NCI-H526 treated with DMSO at 0.1 percent for 48 hours (cell line): ENCODE measurements around the gene CYP4F12.
A peak's percentile ranks its signal among the peaks of the same experiment; 100 is the strongest.
"Not testable (repeated sequence)": the region's sequence is repeated elsewhere in the genome, so short reads cannot be mapped to it uniquely, and the experiment has no call there.

ENCODE experiments used
- DNase-seq: peaks from one replicate; lab custom pipeline; 2025; lab: John Stamatoyannopoulos, UW

Gene CYP4F12

DNA sequence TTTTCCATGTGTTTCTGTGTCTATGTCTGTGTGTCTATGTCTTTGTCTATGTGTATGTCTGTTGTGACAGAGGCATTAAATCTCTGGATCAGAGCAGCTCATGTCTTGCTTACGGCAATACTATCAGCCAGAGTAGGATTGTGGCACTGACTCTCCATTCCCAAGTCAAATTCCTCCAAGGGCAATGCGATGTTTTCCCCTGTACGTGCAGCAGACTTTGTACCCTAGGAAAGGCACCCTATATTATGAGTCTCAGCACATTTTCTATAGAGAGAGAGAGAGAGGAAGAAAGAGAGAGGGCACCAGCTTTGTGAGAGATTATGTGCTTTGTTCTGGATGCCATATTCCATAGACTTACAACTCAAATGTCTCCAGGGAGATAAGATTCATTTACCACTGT, 21.1 kb upstream of the CYP4F12 start:
- DNase-seq: no peak

DNA sequence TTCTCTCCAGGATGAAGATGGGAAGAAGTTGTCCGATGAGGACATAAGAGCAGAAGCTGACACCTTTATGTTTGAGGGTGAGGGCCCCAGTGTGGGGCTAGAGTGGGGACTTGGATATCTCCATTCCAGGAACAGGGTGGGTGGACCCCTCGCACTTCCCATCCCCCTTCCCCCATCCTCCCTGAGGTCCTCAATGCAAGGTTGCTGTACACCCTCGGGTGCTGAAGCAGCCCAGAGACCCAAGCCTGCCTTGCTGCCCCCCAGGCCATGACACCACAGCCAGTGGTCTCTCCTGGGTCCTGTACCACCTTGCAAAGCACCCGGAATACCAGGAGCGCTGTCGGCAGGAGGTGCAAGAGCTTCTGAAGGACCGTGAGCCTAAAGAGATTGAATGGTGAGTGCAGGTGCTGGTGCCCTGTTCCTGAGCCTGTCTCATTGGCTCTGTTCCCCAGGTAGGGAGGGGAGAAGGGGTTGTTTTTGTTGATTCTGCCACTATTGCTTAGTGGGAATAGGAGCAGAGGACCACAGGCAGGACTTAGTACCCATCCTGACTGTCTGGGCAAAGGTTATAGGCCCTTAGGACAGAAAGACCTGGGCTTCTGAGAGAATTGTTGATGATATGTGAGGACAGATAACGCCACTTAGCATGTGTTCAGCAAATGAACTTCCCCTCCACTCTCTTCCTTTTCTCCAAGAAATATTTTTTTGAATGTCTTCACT, 20.2 kb upstream of the CYP4F12 start:
- DNase-seq: no peak

DNA sequence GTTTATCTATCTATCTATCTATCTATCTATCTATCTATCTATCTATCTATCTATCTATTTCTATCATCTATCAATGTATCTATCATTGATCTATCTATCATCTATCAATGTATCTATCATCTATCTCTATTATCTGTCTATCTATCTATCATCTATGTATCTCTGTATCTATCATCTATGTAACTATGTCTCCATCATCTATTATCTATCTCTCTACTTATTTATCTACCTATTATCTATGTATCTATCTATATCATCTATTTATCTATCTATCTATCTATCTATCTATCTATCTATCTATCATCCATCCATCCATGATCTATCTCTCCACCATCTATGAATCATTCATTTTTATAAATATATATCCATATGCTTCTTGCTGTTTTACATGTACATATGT, 16.4 kb upstream of the CYP4F12 start:
- DNase-seq: no peak

DNA sequence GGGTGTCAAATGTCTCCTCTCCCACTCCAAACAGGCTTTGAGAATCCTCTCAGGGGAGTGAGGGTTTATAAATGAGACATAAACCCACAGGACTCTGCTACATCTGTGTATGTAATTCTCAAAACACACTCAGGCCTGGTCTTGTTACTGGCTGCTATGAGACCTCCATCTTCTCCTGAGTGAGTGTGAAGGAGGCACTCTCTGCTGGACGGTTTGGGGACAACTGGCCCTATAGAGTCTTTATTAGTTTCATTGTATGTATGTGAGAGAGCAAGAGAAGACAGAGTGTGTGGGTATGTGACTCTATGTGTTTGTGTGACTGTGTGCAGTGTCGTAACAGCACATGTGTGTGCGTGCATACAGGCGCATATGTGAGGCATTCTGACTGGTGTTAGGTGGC, 9.6 kb upstream of the CYP4F12 start:
- no peak for DNase-seq

DNA sequence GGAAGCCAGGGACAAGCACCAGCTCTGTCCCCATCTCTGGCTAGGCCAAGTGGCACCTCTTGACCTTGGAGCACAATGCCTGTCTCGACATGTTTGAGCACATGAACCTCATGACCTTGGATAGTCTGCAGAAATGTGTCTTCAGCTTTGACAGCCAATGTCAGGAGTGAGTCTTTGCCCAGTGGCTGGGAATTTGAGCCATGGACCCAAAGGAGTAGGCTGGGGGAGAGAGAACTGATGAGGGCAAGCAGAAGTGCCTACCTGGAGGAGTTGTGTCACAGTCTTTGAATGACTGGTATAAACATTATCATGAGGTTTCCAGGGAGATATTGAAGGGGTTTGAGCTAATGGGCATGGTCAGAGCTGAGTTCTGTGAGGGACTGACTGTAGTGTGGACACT, 6.7 kb upstream of the CYP4F12 start:
- no peak for DNase-seq

DNA sequence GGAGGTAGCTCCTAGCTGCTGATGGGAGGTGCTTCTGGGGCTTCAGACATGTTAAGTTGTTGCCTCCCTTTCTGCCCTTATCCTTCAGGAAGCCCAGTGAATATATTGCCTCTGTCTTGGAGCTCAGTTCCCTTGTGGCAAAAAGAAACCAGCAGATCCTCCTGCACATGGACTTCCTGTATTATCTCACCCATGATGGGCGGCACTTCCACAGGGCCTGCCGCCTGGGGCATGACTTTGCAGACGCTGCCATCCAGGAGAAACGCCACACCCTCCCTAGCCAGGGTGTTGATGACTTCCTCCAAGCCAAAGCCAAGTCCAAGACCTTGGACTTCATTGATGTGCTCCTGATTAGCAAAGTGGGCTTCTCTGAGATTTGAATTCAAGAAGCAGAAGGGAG, 6.0 kb upstream of the CYP4F12 start:
- no peak for DNase-seq

DNA sequence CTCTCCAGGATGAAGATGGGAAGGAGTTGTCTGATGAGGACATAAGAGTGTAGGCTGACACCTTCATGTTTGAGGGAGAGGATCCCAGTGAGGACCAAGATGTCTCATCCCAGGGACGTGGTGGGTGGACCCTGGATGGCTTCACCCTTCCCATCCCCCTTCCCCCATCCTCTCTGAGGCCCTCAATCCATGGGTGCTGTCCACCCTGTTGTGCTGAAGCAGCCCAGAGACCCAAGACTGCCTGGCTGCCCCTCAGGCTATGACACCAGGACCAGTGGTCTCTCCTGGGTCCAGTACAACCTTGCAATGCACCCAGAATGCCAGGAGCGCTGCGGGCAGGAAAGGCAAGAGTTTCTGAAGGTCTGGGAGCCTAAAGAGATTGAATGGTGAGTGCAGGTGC, 3.4 kb upstream of the CYP4F12 start:
- DNase-seq: no peak

DNA sequence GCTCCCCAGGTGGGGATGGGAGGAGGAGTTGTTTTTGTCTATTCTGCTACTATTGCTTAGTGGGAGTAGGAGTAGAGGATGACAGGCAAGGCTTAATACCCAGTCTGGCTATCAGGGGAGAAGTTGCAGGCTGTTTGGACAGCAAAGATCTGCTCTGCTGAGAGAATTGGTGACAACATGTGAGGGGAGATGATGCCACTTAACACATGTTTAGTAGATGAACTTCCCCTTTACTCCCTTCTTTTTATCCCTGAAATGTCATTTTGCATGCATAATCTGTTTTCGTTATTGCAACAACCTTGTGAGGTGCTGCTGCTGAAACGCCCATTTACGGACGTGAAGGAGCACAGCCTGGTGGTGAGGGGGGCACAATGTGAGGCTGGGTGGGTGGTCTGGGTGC, 3.0 kb upstream of the CYP4F12 start:
- DNase-seq: no peak

DNA sequence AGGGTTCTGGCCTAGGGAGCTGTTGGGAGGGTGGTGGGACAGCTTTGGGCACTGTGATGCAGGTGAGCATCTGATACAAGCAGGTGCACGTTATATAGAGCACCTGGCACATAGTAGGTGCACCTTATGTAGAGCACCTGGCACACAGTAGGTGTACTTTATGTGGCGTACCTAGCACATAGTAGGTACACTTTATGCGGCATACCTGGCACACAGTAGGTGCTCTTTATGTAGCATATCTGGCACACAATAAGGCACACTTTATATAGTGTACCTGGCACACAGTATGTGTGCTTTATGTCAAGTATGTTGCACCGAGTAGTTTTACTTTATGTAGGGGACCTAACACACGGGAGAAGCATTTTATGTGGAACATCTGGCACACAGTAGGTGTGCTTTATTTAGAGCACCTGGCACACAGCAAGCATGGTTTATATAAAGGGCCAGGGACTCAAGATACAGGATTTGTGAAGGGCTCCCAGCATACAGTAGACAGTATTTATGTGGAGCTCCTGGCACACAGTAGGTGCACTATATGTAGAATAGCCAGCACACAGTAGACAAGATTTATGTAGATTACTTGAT, 1.6 kb upstream of the CYP4F12 start:
- DNase-seq: no peak

DNA sequence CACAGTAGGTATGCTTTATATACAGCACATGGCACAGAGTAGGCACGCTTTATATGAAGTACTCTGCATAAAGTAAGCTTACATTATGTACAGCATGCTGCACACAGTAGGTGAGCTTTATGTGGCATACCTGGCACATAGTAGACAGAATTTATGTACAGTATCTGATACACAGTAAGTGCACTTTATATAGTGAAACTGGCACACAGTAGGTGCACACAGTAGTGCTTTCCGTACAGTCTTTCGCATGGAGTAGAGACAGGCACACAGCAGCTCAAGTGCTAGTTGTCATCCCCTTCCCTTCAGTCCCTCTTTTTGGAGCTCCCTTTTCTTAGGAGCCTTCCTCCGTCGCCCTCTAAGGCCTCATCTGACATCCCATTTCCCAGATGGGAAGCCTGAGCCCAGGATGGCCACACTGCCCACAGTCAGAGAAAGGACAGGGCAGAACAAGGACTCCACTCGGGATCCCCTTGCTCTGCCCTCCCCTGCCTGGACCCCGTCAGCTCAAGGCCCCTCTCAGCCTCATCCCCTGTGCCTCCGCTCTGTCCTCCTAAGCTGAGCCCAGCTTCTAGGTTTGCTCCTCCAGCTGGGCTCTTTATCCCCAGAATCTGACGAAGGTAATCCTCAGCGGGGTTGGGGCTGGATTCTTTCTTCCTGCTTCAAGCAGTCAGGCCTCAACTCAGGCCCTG, 852 bp upstream of the CYP4F12 start:
- DNase-seq: no peak

DNA sequence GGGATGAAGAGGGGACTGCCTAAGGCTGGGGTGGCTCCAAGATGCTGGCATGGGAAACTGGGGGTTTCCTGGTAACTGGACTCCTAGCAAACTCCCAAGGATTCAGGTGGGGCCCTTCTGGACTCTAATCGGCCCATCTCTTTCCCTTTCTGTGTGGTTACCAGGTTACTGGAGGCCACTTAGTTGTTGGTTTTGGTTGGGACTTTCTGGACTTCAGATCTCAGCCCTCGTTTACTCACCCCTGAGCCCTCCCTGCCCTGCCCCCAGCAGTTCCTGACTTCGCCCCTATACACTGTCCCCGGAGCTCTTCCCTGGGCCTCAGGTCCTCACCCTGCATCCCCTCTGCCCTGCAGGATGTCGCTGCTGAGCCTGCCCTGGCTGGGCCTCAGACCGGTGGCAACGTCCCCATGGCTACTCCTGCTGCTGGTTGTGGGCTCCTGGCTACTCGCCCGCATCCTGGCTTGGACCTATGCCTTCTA, 328 bp downstream of the CYP4F12 start:
- DNase-seq: no peak

DNA sequence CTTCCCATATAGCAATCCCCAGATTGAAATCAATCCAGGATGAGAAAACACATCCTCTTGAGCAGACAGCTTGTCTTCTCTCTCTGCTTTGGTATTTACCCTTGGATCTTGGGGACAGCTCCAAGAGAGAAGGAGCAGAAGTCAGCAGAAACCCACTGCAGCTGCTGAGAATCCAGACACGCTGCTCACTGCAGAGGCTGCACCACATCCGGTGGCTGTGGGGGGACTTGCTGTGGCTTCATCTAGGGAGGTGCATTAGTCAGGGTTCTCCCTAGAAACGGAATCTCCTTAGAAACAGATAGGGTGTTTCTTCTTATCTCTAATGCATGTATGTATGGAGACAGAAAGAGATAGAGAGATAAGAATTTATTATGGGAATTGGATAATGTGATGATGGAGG, 2.7 kb downstream of the CYP4F12 start:
- no peak for DNase-seq

DNA sequence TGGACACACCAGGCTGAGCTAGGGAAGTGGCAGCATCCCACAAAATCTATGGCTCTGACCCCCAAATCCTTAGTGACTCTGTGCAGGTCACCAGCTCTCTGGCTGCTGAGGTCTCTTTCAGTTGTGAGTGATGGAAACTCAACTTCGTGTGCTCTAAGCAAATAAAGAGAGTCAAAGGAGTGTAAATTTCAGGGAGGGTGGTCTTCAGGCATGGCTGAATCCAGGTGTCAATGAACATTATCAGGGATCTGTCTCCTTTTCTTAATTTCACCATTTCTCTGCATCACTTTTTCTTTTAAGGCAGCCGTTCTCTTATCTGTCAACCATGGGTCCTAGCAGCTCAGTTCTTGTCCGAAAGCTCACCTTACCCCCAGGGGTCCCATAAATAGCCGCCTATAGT, 6.2 kb downstream of the CYP4F12 start:
- DNase-seq: no peak

DNA sequence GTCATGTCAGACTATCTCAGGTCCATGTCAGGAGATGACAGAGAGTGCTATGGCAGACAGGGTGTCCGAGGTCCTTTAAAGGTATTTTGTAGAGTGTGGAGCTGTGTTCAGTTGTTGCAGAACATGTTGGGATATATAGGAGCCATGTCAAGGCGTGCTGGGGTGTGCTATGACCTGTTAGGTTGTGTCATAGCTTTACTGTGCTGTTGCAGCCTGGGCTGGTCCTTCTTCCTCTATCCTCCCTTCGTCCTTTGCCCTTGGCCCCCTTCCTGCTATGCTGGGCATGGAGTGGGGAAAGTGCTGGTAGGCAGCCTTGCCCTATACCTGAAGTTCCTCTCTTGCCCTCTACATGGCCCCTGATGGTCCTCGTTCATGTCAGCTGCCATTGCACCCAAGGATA, 7.0 kb downstream of the CYP4F12 start:
- not testable (repeated sequence) for DNase-seq

DNA sequence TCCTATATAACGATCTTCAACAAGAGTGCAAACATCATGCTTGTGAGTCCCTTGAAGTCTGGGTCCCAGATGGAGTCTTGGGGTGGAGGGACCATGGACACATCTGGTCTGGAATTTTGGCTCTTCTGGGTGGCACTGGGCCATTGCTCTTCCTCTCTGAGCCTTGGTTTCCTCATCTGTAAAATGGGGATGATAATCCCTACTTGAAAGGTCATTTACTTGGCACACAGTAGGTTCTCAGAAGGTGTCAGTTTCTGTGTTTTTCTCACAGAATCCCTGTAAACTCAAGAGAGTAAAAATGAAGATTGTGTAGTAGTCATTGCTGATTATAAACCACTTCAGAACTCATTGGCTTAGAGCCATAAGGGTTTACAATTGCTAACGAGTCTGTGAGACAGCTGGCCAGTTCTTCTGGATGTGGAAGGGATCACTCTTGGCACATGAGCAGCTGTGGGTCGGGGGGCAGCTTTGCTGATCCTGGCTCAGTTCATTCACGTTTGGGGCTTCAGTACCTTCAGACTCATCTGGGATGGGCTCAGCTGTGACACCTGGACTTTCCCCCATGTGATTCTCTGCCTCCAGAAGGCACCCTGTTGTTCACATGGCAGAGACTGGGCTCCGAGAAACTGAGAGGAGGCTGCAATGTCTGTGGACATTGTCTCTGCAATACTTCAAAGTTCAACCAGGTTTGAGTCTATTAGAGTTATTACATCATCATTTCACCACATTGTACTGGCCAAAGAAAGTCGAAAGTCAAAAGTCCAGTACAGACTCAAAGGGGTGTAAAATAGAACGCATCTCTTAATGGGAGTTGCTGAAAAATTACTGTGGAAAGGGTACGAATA, 7.8 kb downstream of the CYP4F12 start:
- DNase-seq: no peak

DNA sequence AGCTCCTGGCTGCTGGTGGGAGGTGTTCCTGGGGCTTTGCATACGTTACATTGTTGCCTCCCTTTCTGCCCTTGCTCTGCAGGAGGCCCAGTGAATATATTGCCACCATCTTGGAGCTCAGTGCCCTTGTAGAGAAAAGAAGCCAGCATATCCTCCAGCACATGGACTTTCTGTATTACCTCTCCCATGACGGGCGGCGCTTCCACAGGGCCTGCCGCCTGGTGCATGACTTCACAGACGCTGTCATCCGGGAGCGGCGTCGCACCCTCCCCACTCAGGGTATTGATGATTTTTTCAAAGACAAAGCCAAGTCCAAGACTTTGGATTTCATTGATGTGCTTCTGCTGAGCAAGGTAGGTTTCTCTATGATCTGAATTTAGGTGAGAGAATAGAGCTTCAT, 10.5 kb downstream of the CYP4F12 start:
- DNase-seq: no peak

DNA sequence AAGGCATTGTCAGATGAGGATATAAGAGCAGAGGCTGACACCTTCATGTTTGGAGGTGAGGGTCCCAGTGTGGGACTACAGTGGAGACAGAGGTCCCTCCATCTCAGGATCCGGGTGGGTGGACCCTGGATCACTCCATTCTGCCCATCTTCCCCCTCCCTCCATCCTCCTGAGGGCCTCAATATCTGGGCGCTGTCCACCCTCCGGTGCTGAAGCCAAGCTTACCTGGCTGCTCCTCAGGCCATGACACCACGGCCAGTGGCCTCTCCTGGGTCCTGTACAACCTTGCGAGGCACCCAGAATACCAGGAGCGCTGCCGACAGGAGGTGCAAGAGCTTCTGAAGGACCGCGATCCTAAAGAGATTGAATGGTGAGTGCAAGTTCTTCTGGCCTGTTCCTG, 11.9 kb downstream of the CYP4F12 start:
- no peak for DNase-seq

DNA sequence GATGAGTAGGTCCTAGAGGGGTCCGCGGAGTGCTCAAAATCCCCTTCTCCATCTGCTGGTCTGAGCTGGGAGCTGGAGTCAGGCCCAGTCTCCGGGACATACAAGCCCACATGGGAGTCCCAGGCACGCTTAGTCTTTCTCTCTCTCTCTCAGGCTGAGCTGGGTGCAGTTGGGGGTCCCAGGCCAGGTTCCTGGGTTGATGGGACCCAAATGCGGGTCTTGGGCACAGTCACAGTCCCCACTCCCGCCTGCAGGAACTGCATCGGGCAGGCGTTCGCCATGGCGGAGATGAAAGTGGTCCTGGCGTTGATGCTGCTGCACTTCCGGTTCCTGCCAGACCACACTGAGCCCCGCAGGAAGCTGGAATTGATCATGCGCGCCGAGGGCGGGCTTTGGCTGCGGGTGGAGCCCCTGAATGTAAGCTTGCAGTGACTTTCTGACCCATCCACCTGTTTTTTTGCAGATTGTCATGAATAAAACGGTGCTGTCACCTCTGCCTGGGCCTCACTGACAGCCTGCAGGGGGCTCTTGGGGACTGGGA, 23.8 kb downstream of the CYP4F12 start:
- DNase-seq: no peak

DNA sequence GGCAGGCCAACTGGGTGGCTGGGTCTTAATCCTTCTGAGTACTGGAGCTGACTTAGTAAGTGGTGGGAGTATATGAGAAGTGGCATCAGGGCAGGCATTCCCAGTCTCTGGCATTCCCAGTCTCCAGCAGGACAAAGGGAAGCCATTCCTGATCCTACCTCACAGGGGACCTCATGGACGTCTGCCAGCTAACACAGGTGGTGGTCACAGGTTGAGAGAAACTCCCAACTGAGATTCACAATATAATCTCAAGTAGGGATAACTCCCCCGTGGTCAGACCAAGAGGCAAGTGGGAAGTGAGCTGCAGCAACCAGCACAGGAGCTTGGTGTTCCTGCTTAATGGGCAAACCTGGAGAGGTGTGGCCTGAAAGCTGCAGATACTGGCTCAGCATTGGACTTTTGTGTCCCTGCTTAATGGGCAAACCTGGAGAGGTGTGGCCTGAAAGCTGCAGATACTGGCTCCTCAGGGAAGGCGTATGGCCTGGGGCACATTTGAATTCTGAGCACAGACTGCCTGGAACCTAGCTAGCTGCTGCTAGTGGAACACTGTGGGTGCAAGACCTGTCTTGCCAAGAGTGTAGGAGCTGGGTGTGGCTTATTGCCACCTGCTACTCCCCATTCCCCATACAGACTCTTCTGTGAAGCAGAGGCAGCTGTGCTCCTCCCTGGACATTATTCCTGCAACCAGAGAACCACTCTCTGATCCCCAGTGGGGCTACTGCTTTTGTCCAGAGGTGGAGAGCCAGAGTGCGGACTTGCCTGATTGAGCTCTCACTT, 29.1 kb downstream of the CYP4F12 start:
- peak; percentile 0 for DNase-seq

DNA sequence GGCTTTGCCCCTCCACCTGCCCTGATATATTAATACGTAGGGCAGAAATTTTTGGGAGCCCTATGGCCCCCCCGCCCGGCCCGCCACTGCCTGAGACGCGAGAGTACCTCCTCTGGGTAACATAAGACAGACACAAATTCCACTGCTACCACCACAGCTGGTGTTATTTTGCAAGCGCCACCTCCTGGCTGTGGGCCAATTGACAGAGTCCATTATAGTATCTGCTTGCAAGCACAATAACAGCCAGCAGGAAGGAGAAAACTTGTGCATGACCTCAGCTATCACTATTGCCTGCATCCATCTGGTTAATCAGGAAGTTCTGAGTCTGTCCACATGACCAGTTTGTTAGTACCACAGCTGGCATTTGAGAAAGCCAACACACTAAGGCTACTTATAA, 29.6 kb downstream of the CYP4F12 start:
- DNase-seq: no peak

DNA sequence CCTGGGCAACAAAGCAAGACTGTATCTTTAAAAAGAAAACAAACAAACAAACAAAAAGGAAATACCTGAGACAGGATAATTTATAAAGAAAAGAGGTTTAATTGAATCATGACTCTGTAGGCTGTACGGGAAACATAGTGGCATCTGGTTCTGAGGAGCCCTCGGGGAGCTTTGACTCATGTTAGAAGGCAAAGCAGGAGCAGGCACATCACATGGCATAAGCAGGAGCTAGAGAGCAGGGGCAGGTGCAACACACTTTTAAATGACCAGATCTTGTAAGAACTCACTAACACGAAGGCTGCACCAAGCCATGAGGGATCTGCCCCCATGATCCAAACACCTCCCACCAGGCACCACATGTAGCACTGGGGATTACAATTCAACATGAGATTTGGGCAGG, 41.8 kb downstream of the CYP4F12 start:
- DNase-seq: no peak
